Activated CD4-positive, alpha-beta memory T cell treated with anti-CD3 and anti-CD28 coated beads, Interleukin-2, amount 10 ng/mL, durations not matched to agents 7 days and 5 days (primary cell): ENCODE results near the gene RWDD1. TPM values are rescaled to one million over a fixed set of nuclear protein-coding genes. Genes with fewer than 3 reads are reported as not detected.
"Not testable (repeated sequence)": the region's sequence is repeated elsewhere in the genome, so short reads cannot be mapped to it uniquely, and the experiment has no call there.

Source experiments
- CTCF ChIA-PET: fragments of 350-600 bp; sonication (Branson Sonifier 250); formaldehyde crosslinking; loops from one replicate; lab custom pipeline; 2021; ENCODE audit warnings: antibody characterized with exemption, inconsistent platforms; lab: Charles Lee
- POLR2A ChIA-PET: fragments of 350-600 bp; sonication (Branson Sonifier 250); formaldehyde crosslinking; loops from one replicate; lab custom pipeline; 2021; ENCODE audit warnings: antibody characterized with exemption; lab: Charles Lee
- DNase-seq: peaks from one replicate; pipeline ENCODE4 v3.0.0-alpha.2; 2020
- H3K27ac Mint-ChIP-seq: one replicate; pipeline ENCODE4 v1.8.0; 2021; ENCODE audit warnings: mild to moderate bottlenecking, mixed read lengths
- H3K27me3 Mint-ChIP-seq: one replicate; pipeline ENCODE4 v1.8.0; 2021; ENCODE audit warnings: mixed read lengths
- H3K36me3 Mint-ChIP-seq: one replicate; pipeline ENCODE4 v1.8.0; 2021; ENCODE audit warnings: low read depth, mixed read lengths
- H3K4me1 Mint-ChIP-seq: one replicate; pipeline ENCODE4 v1.8.0; 2021; ENCODE audit warnings: mixed read lengths
- H3K4me3 Mint-ChIP-seq: one replicate; pipeline ENCODE4 v1.8.0; 2021; ENCODE audit warnings: mild to moderate bottlenecking, mixed read lengths
- H3K9me3 Mint-ChIP-seq: one replicate; pipeline ENCODE4 v1.8.0; 2021; ENCODE audit warnings: mixed read lengths
- total RNA-seq, 2 experiments: library from RNA; stranded (reverse); gene quantifications; one replicate each; pipeline ENCODE4 v1.2.3, GENCODE V29; 2021

RWDD1 gene
- total RNA-seq, 2 experiments from 2014 or later = 37.8 to 39.5 TPM

GRCh38 chr6:116580198-116580597, 8.9 kb downstream of the RWDD1 start:
- ChIA-PET POLR2A (interaction anchor here (1.0 to 2.7 kb wide), 2 partner anchors 8 to 9 kb away, joined by 3 to 12 read pairs; partner anchors contain the start of gene RWDD1), CTCF (interaction anchor here (3.9 kb wide), 1 partner anchor 10 kb away, joined by 21 read pairs; the partner anchor contains the start of gene RWDD1)
- peaks cover 16% of the 10 kb centered on the region for H3K4me1 Mint-ChIP-seq
- H3K27ac Mint-ChIP-seq = no peak overlapping the region
- H3K36me3 Mint-ChIP-seq = peaks cover 38% of the 10 kb centered on the region
- no peaks in the 10 kb centered on the region for H3K9me3 Mint-ChIP-seq
- H3K4me3 Mint-ChIP-seq = no peak overlapping the region
- no peak for DNase-seq
- H3K27me3 Mint-ChIP-seq = no peaks in the 10 kb centered on the region

- H3K27ac Mint-ChIP-seq = no peak overlapping the region
- H3K27me3 Mint-ChIP-seq = no peaks in the 10 kb centered on the region
- no peaks in the 10 kb centered on the region for H3K9me3 Mint-ChIP-seq
- peaks cover 36% of the 10 kb centered on the region for H3K36me3 Mint-ChIP-seq
- POLR2A ChIA-PET = no interaction called here
- no peak for DNase-seq
- CTCF ChIA-PET = no interaction called here
- no peaks in the 10 kb centered on the region for H3K4me1 Mint-ChIP-seq
- no peak overlapping the region for H3K4me3 Mint-ChIP-seq
These were observed 15.0 kb downstream of the RWDD1 start for GRCh38 chr6:116586276-116586675.

GRCh38 chr6:116586738-116587137, 15.4 kb downstream of the RWDD1 start:
- Mint-ChIP-seq H3K27me3 (no peaks in the 10 kb centered on the region), H3K36me3 (peaks cover 35% of the 10 kb centered on the region), H3K27ac (no peak overlapping the region), H3K9me3 (no peaks in the 10 kb centered on the region), H3K4me1 (no peaks in the 10 kb centered on the region), H3K4me3 (no peak overlapping the region)
- DNase-seq = no peak
- ChIA-PET CTCF (no interaction called here), POLR2A (no interaction called here)

GRCh38 chr6:116595247-116595646, 23.9 kb downstream of the RWDD1 start:
- DNase-seq = no peak
- POLR2A ChIA-PET = interaction anchor here (0.5 kb wide), 1 partner anchor 19 kb away, joined by 4 read pairs; no protein-coding TSS in a partner anchor
- CTCF ChIA-PET = no interaction called here
- Mint-ChIP-seq H3K4me3 (no peak overlapping the region), H3K27me3 (no peaks in the 10 kb centered on the region), H3K4me1 (no peaks in the 10 kb centered on the region), H3K36me3 (peaks cover 34% of the 10 kb centered on the region), H3K27ac (no peak overlapping the region), H3K9me3 (no peaks in the 10 kb centered on the region)

GRCh38 chr6:116596815-116597214, 25.5 kb downstream of the RWDD1 start:
- no peaks in the 10 kb centered on the region for H3K4me1 Mint-ChIP-seq
- H3K36me3 Mint-ChIP-seq = peaks cover 32% of the 10 kb centered on the region
- H3K27ac Mint-ChIP-seq = no peak overlapping the region
- ChIA-PET POLR2A (interaction anchor here (0.8 kb wide), 1 partner anchor 18 kb away, joined by 3 read pairs; no protein-coding TSS in a partner anchor), CTCF (no interaction called here)
- H3K4me3 Mint-ChIP-seq = no peak overlapping the region
- H3K9me3 Mint-ChIP-seq = no peaks in the 10 kb centered on the region
- H3K27me3 Mint-ChIP-seq = no peaks in the 10 kb centered on the region
- no peak for DNase-seq

GRCh38 chr6:116603916-116604315, 32.6 kb downstream of the RWDD1 start:
- H3K27me3 Mint-ChIP-seq, H3K36me3 Mint-ChIP-seq, H3K9me3 Mint-ChIP-seq, H3K27ac Mint-ChIP-seq, H3K4me1 Mint-ChIP-seq, DNase-seq, CTCF ChIA-PET, POLR2A ChIA-PET, H3K4me3 Mint-ChIP-seq: not testable (repeated sequence)

- H3K27ac Mint-ChIP-seq, H3K36me3 Mint-ChIP-seq, H3K4me1 Mint-ChIP-seq, DNase-seq, H3K27me3 Mint-ChIP-seq, H3K9me3 Mint-ChIP-seq, H3K4me3 Mint-ChIP-seq, POLR2A ChIA-PET, CTCF ChIA-PET: not testable (repeated sequence)
These were observed 33.6 kb downstream of the RWDD1 start for GRCh38 chr6:116604868-116605267.

- H3K36me3 Mint-ChIP-seq = peaks cover 6% of the 10 kb centered on the region
These were observed 34.6 kb downstream of the RWDD1 start for GRCh38 chr6:116605935-116606334.

GRCh38 chr6:116611056-116611455, 39.8 kb downstream of the RWDD1 start:
- no peak overlapping the region for H3K27ac Mint-ChIP-seq
- no peaks in the 10 kb centered on the region for H3K9me3 Mint-ChIP-seq
- no peak overlapping the region for H3K4me3 Mint-ChIP-seq
- peaks cover 22% of the 10 kb centered on the region for H3K27me3 Mint-ChIP-seq
- no peaks in the 10 kb centered on the region for H3K36me3 Mint-ChIP-seq
- CTCF ChIA-PET = no interaction called here
- peaks cover 3% of the 10 kb centered on the region for H3K4me1 Mint-ChIP-seq
- DNase-seq = no peak
- POLR2A ChIA-PET = no interaction called here

More at GRCh38 chr6:116605935-116606334, 34.6 kb downstream of the RWDD1 start:
- no peak overlapping the region for H3K27ac Mint-ChIP-seq
- ChIA-PET CTCF (no interaction called here), POLR2A (no interaction called here)
- peaks cover 4% of the 10 kb centered on the region for H3K27me3 Mint-ChIP-seq
- no peak for DNase-seq
- no peaks in the 10 kb centered on the region for H3K4me1 Mint-ChIP-seq
- H3K4me3 Mint-ChIP-seq = no peak overlapping the region
- peaks cover 7% of the 10 kb centered on the region for H3K9me3 Mint-ChIP-seq

GRCh38 chr6:116615937-116616736, 44.8 kb downstream of the RWDD1 start, which contains the start of gene RSPH4A:
TSS of gene RSPH4A (plus strand) at chr6:116616479. CDS start at chr6:116616624, 145 bp downstream.
- ChIA-PET CTCF (interaction anchor here (1.4 to 2.0 kb wide), 2 partner anchors 55 to 63 kb away, joined by 3 to 5 read pairs; partner anchors contain the start of gene CALHM4), POLR2A (no interaction called here)
- H3K27me3 Mint-ChIP-seq = peaks cover 35% of the 10 kb centered on the region
- DNase-seq = peak; percentile 78
- H3K36me3 Mint-ChIP-seq = no peaks in the 10 kb centered on the region
- peaks cover 13% of the 10 kb centered on the region for H3K4me1 Mint-ChIP-seq
- no peaks in the 10 kb centered on the region for H3K9me3 Mint-ChIP-seq
- H3K27ac Mint-ChIP-seq = peak within 1 kb of the TSS; percentile 13
- H3K4me3 Mint-ChIP-seq = peak within 1 kb of the TSS; percentile 79

GRCh38 chr6:116616737-116617053, 45.4 kb downstream of the RWDD1 start:
- no peak for DNase-seq
- H3K36me3 Mint-ChIP-seq = no peaks in the 10 kb centered on the region
- no peak overlapping the region for H3K27ac Mint-ChIP-seq
- peaks cover 35% of the 10 kb centered on the region for H3K27me3 Mint-ChIP-seq
- H3K4me3 Mint-ChIP-seq = peak overlapping the region; percentile 79
- POLR2A ChIA-PET = no interaction called here
- CTCF ChIA-PET = interaction anchor here (1.4 to 2.0 kb wide), 2 partner anchors 55 to 63 kb away, joined by 3 to 5 read pairs; partner anchors contain the start of gene CALHM4
- H3K4me1 Mint-ChIP-seq = peaks cover 13% of the 10 kb centered on the region
- H3K9me3 Mint-ChIP-seq = no peaks in the 10 kb centered on the region

- Mint-ChIP-seq H3K27me3 (peaks cover 2% of the 10 kb centered on the region), H3K4me1 (no peaks in the 10 kb centered on the region), H3K36me3 (no peaks in the 10 kb centered on the region), H3K4me3 (no peak overlapping the region), H3K27ac (no peak overlapping the region), H3K9me3 (no peaks in the 10 kb centered on the region)
- ChIA-PET POLR2A (interaction anchor here (0.9 kb wide), 1 partner anchor 54 kb away, joined by 3 read pairs; no protein-coding TSS in a partner anchor), CTCF (interaction anchor here (1.2 to 1.3 kb wide), 2 partner anchors 9 to 21 kb away, joined by 3 to 5 read pairs; no protein-coding TSS in a partner anchor)
- no peak for DNase-seq
These were observed 52.9 kb downstream of the RWDD1 start for GRCh38 chr6:116624036-116624805.

- H3K4me1 Mint-ChIP-seq = peaks cover 2% of the 10 kb centered on the region
- no peak for DNase-seq
- CTCF ChIA-PET = no interaction called here
- H3K9me3 Mint-ChIP-seq = no peaks in the 10 kb centered on the region
- no peaks in the 10 kb centered on the region for H3K36me3 Mint-ChIP-seq
- H3K27ac Mint-ChIP-seq = no peak overlapping the region
- H3K27me3 Mint-ChIP-seq = peaks cover 2% of the 10 kb centered on the region
- no peak overlapping the region for H3K4me3 Mint-ChIP-seq
- POLR2A ChIA-PET = no interaction called here
These were observed 54.6 kb downstream of the RWDD1 start for GRCh38 chr6:116625872-116626271.
